ENCODE measurements around the gene ZBTB11. TPM values are rescaled to one million over a fixed set of nuclear protein-coding genes. Genes with fewer than 3 reads are reported as not detected.
"Not testable (repeated sequence)": the region's sequence is repeated elsewhere in the genome, so short reads cannot be mapped to it uniquely, and the experiment has no call there.

ZBTB11 gene
- total RNA-seq, 6 experiments from 2014 or later, result 5.4 to 8.5 (median 7.9) TPM

GRCh38 chr3:101642441-101642840 lies 34.5 kb downstream of the ZBTB11 start:
- H3K27me3 ChIP-seq, result no peaks in the 10 kb centered on the region
- intact Hi-C loops (cut with DNase I), result no loop called here
- H3K36me3 ChIP-seq, result no peaks in the 10 kb centered on the region
- H3K4me3 ChIP-seq, result no peak overlapping the region
- WGBS (ENCODE audit: insufficient coverage, low coverage, low lambda C conversion rate, missing lambda C conversion rate), result 86% methylated on average over 2 of the region's 3 CpGs
- no peaks in the 10 kb centered on the region for H3K4me1 ChIP-seq
- no peak overlapping the region for H3K27ac ChIP-seq
- no peak for TF ChIP-seq POLR2A (IDR thresholded peaks at IDR 0.05)
- TF ChIP-seq, protein P1, sequence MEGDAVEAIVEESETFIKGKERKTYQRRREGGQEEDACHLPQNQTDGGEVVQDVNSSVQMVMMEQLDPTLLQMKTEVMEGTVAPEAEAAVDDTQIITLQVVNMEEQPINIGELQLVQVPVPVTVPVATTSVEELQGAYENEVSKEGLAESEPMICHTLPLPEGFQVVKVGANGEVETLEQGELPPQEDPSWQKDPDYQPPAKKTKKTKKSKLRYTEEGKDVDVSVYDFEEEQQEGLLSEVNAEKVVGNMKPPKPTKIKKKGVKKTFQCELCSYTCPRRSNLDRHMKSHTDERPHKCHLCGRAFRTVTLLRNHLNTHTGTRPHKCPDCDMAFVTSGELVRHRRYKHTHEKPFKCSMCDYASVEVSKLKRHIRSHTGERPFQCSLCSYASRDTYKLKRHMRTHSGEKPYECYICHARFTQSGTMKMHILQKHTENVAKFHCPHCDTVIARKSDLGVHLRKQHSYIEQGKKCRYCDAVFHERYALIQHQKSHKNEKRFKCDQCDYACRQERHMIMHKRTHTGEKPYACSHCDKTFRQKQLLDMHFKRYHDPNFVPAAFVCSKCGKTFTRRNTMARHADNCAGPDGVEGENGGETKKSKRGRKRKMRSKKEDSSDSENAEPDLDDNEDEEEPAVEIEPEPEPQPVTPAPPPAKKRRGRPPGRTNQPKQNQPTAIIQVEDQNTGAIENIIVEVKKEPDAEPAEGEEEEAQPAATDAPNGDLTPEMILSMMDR (IDR thresholded peaks at IDR 0.05), result no peak
- ATAC-seq (no peak), DNase-seq (no peak)
- no peaks in the 10 kb centered on the region for H3K9me3 ChIP-seq

DNA sequence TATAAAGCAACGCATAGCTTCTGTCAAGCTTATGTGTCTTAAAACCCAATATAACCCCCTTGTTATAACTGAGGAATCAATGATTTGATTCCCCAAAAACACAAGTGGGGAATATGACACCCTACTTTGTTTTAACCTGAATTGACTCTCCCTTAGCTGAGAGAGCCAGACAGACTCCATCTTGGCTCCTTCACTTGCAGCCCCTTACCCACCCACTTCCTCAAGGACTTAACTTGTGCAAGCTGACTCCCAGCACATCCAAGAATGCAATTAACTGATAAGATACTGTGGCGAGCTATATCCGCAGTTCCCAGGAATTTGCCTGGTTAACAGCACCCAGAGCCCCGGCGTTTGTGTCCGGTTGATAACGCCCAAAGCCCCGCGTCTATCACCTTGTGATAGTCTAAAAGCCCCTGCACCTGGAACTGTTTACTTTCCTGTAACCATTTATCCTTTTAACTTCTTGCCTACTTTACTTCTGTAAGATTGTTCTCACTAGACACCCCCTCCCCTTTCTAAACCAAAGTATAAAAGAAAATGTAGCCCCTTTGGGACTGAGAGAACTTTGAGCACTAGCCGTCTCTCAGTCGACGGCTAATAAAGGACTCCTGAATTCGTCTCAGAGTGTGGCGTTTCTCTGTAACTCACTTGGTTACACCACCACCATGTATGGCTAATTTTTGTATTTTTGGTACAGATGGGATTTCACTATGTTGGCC lies 35.4 kb downstream of the ZBTB11 start:
- H3K27me3 ChIP-seq; H3K4me3 ChIP-seq; H3K27ac ChIP-seq; intact Hi-C loops (cut with DNase I); ATAC-seq; H3K36me3 ChIP-seq; DNase-seq; H3K9me3 ChIP-seq; H3K4me1 ChIP-seq: not testable (repeated sequence)
- 55% methylated on average over 14 of the region's 14 CpGs for WGBS (ENCODE audit: insufficient coverage, low coverage, low lambda C conversion rate, missing lambda C conversion rate)

DNA sequence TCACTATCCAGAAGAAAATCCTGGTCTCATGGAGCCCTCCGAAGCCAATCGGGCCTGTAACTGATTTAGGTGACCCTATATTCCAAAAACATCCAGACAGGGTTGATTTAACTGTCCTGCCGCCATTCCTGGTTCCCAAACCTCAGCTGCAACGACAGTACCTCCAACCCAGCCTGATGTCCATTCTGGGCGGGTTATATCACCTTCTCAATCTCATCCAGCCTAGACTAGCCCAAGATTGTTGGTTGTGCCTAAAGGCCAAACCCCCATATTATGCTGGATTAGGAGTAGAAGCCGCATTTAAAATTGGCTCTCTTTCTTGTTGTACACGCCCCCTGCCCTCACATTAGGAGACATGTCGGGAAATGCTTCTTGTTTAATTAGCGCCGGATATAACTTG lies 36.7 kb downstream of the ZBTB11 start:
- whole genome bisulfite sequencing (ENCODE audit: insufficient coverage, low coverage, low lambda C conversion rate, missing lambda C conversion rate), result 95% methylated on average over 6 of the region's 10 CpGs
- intact Hi-C loops (cut with DNase I), result no loop called here
- no peaks in the 10 kb centered on the region for H3K9me3 ChIP-seq
- H3K27ac ChIP-seq, result no peak overlapping the region
- ATAC-seq (no peak), DNase-seq (no peak)
- H3K27me3 ChIP-seq, result no peaks in the 10 kb centered on the region
- TF ChIP-seq POLR2A (IDR thresholded peaks at IDR 0.05), result no peak
- TF ChIP-seq, protein P1 (IDR thresholded peaks at IDR 0.05), result no peak
- H3K4me1 ChIP-seq, result no peaks in the 10 kb centered on the region
- H3K4me3 ChIP-seq, result no peak overlapping the region
- H3K36me3 ChIP-seq, result no peaks in the 10 kb centered on the region

- Histone ChIP-seq H3K4me3 (no peak overlapping the region), H3K9me3 (no peaks in the 10 kb centered on the region), H3K36me3 (no peaks in the 10 kb centered on the region), H3K4me1 (no peaks in the 10 kb centered on the region), H3K27ac (no peak overlapping the region), H3K27me3 (no peaks in the 10 kb centered on the region)
- TF ChIP-seq, protein P1 (IDR thresholded peaks at IDR 0.05), result no peak
- TF ChIP-seq POLR2A (IDR thresholded peaks at IDR 0.05), result no peak
- intact Hi-C loops (cut with DNase I), result no loop called here
- WGBS (ENCODE audit: insufficient coverage, low coverage, low lambda C conversion rate, missing lambda C conversion rate), result 87% methylated on average over 15 of the region's 18 CpGs
- ATAC-seq, result no peak
- DNase-seq, result no peak
Measured at GRCh38 chr3:101639280-101639963, 37.5 kb downstream of the ZBTB11 start.

DNA sequence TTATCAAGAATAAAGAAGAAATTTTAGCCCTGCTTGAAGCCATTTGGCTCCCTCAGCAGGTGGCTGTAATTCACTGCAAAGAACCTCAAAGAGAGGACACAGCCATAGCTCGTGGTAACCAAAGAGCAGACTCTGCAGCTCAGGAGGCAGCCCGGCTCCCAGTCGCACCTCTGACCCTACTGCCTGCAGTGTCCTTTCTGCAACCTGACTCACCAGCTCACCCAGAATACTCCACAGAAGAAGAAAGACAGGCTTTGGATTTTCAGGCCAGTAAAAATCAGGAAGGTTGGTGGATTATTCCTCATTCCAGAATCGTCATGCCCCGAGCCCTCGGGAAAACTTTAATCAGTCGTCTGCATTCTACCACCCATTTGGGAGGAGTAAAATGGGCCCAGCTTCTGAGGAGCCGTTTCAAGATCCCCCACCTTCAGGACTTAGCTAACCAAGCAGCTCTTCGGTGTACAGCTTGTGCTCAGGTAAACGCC lies 38.6 kb downstream of the ZBTB11 start:
- DNase-seq (no peak), ATAC-seq (no peak)
- intact Hi-C loops (cut with DNase I), result no loop called here
- no peak overlapping the region for H3K4me3 ChIP-seq
- no peak for TF ChIP-seq POLR2A (IDR thresholded peaks at IDR 0.05)
- TF ChIP-seq, protein P1 (IDR thresholded peaks at IDR 0.05), result no peak
- no peak overlapping the region for H3K27ac ChIP-seq
- no peaks in the 10 kb centered on the region for H3K9me3 ChIP-seq
- WGBS (ENCODE audit: insufficient coverage, low coverage, low lambda C conversion rate, missing lambda C conversion rate), result 78% methylated on average over 10 of the region's 10 CpGs
- H3K36me3 ChIP-seq, result no peaks in the 10 kb centered on the region
- H3K4me1 ChIP-seq, result no peaks in the 10 kb centered on the region
- H3K27me3 ChIP-seq, result no peaks in the 10 kb centered on the region
